Pons (tissue), 1 donor: Measurements from ENCODE around the gene CCDC66.
A peak's percentile ranks its signal among the peaks of the same experiment; 100 is the strongest.

Source experiments
- DNase-seq: peaks from one replicate; pipeline ENCODE4 v3.0.0-alpha.2; 2016; ENCODE audit warnings: low spot score

Gene CCDC66

DNA sequence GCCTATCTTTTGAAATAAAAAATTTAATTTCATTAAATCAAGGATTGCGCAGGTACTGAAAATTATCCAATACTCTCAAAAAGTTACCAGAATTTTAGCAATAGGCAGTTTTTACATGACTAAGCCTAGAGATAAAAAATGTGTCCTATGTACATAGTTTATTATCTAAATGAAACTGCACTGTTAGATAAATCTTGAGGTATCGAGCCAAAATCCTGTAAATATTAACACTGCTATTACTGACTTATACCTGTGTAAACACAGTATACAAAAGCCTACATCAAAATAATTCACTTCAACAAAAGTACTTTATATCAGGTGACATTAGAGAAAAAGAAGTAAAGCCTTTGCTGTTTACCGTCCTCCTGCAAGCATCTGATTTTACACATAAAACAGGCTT is 65.4 kb downstream of the CCDC66 start:
- no peak for DNase-seq

DNA sequence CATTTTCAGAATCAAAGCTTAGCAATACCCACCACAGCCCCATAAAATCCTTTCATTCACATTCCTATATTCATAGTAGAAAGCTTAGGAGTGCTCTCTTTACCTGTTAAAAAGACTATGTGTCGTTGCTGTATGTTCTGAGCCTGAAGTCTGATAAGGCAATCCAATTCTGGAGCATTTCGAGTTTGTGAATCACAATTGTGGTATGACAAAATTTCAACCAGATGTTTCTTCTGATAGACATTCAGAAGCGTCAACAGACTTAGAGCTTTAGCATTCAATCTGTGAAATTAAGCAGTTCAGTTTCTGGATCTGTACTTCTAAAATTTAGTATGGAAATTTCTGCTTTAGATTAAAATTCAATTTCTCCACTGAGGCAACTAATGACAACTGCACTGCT is 67.8 kb downstream of the CCDC66 start:
- no peak for DNase-seq

DNA sequence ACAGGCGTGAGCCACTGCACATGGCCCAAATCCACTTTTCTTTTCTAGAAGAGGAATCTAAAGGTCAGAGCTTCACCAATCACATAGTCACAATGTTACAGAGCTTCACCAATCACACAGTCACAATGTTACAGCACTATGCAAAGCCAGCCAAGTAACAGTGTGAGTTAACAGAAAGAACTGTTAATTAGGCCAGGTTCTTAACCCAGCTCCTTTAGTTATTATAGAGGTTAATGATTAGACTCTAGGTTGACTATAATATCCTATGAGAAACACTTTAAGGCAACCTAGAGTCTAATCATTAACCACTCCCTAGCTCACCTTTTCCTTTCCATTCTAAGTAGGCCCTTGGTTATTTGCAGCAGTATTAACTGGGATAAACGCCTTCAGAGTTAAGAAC is 72.1 kb downstream of the CCDC66 start:
- DNase-seq: no peak

DNA sequence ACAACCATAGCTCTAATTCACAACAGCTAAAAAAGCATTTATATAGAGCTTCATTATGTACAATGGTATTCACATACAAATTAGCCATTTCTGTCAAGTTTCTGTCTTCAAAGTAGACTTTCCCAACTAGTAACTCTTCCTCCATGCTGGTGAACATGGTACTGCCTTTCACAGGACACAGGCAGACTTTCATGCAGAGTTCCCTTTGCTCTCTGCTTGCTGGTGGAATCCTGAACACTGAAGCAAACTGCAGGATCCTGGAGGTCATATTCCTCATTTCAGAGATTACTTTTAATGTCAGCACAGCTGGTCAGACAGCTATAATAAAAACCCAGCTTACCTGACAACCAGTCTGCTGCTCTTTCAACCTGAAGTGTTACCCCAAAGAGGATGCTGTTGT is 72.5 kb downstream of the CCDC66 start:
- no peak for DNase-seq

GRCh38 chr3:56630966-56631365 is 74.0 kb downstream of the CCDC66 start:
- no peak for DNase-seq

GRCh38 chr3:56633181-56633580 is 76.2 kb downstream of the CCDC66 start:
- no peak for DNase-seq

GRCh38 chr3:56633602-56634535 is 76.9 kb downstream of the CCDC66 start:
- peak; percentile 33 for DNase-seq

DNA sequence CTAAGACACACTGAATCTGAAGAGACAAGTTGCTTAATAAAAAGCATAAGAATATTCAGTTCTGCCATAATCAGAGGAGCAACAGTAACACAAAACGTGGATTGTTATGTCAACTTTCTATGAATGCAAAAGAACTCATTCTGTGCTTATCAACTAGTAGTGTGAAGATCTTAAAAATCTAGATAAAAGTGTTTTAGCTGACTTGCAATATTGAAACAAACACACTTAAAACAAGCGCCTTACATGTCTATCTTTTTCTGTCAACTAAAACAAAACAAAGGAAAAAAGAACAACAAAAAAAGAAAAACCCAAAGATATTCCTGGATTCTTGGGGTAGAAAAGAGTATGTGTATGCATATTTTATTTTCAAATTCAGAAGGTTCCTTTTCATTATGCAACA is 88.4 kb downstream of the CCDC66 start:
- DNase-seq: no peak

DNA sequence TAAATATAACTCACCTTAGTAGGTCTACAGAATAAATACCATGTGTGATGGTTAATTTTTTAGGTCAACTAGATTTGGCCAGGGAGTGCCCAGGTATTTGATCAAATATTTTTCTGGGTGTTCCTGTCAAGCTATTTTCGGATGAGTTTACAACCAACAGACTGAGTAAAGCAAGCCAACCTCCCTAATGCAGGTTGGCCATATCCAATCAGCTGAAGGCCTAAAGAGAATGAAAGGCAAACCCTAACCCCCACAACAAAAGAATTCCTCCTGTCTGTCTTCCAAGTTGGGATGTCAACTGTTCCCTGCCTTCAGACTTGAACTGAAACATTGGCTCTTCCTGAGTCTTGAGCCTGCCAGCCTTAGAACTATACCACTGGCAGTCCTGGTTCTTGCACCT is 97.5 kb downstream of the CCDC66 start:
- no peak for DNase-seq

DNA sequence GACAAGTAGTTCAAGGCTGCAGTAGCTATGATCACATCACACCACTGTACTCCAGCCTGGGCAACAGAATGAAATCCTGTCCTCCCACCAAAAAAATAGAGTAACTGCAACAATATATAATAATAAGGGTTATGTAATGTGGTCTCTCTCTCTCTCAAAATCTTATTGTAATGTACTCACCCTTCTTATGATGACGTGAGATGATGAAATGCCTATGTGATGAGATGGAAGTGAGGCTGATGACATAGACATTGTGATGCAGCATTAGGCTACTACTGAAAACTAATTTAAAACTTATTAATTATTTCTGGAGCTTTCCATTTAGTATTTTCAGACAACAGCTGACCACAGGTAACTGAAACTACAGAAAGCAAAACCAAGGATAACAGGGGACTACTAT is 98.7 kb downstream of the CCDC66 start:
- no peak for DNase-seq

DNA sequence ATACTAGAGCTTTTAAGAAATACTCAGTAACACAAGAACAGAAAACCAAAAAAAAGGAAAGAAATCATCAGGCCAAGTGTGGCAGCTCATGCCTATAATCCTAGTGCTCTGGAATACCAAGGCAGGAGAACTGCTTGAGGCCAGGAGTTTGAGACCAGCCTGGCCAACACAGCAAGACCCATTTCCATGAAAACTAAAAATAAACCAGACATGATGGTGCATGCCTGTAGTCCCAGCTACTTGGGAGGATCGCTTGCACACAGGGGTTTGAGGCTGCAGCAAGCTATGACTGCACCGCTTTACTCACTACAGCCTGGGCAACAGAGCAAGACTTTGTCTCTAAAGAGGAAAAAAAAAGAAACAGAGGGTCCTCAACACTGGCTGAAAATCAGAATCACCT is 107.8 kb downstream of the CCDC66 start:
- no peak for DNase-seq

GRCh38 chr3:56667973-56668579 is 111.1 kb downstream of the CCDC66 start:
- DNase-seq: no peak
